Glomerular endothelial cell (primary cell): ENCODE data around the gene ADAMTS7. TPM values are rescaled to one million over a fixed set of nuclear protein-coding genes. Genes with fewer than 3 reads are reported as not detected.
A peak's percentile ranks its signal among the peaks of the same experiment; 100 is the strongest.
"Not testable (repeated sequence)": the region's sequence is repeated elsewhere in the genome, so short reads cannot be mapped to it uniquely, and the experiment has no call there.

Experiments
- DNase-seq: peaks from one replicate; pipeline ENCODE4 v3.0.0-alpha.2; 2011; ENCODE audit warnings: low read depth, low spot score; ENCODE audit errors: extremely low read depth
- total RNA-seq: library from RNA; depleted of rRNA; stranded (reverse); fragments of >200 nt; gene quantifications from 2 replicates; pipeline ENCODE4 v1.2.3, GENCODE V29; 2015

Gene ADAMTS7
- total RNA-seq, 1 donor from 2014 or later, result 105 TPM

DNA sequence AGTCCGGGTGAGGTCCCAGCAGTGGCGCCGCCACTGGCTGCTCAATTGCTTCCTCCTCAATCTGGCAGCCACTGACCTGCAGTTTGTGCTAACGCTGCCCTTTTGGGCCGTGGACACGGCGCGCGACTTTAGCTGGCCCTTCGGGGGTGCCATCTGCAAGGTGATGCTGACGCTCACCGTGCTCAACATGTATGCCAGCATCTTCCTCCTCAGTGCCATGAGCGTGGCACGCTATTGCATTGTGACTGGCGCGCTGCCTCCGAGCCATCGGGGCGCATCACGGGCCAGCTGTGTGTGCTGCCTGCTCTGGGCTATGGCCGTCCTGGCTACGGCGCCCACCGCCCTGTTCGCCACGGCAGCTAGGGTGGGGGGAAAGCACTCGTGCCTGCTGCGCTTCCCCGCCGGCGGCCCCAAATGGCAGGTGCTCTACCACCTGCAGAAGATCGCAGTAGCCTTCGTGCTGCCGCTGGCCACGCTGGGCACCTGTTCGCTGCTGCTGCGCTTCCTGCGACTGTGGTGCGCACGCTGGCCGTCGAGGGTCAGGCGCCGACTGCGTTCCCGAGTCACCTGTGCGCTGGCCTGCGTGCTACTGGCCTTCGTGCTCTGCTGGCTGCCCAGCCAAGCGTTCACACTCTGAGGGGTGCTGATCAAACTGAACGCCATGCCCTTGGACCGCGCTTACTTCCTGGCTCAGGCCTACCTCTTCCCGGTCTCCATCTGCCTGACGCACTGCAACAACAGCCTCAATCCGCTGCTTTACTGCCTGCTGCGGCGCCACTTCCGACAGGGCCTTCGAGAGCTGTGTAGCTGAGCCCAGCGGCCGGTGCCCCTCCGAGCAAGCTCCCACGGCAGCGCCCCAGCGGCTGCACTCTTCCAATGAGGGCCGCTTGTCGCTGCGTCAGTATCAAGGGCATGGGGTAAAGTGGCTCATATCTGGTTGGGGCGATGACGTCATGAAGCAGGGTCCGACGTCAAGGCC, 20.3 kb upstream of the ADAMTS7 start:
- no peak for DNase-seq

DNA sequence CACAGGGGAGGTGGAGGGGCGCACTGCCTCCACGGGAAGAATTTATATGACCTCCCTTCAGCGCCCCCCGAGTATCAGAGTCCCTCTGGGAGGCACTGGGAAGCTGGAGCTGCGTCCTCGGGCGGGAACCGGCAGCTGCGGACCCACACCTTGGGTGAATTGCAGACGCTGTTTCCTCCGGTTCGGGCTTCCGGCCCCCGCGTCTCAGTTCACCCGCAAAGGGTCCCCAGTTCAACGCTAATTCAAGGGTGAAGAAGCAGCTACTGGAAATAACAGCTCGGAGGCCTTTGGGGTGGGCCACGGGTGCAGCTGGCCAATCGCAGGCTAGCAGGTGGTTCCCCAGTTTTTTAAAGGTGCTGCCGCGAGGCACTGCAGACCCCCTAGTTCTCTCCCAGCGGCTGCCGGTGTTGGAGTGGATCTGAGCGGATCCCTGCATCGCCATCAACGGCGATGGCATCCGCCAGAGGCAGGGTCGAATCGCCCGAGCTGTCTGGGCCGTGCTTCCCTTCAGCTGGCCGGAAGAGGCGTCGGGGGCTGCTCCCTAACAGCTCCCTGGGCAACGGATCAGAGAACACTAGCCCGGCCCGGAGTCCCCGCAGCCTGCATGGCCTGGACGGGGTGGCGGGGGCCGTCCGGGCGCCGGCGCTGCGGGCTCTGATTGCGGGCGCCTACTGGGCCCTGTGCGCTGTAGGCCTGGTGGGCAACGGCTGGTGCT, 19.4 kb upstream of the ADAMTS7 start:
- no peak for DNase-seq

DNA sequence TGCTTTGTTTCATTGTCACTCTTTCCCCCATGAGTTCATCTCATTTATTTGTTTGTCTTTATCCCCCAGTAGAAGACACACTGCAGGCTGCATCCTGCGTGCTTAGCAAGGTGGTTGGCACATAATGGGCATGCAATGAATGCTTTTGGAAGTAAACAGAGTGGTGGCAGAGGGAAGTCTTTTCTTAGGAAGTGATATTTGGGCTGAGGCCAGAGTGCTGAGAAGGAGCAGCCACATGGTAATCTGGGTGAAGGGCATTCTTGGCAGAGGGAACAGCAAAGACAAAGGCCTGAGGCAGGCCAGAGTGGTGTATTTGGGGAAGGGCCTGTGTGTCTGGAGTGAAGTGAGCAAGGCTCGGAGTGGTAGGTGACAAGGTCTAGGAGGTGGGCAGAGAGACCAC, 17.7 kb upstream of the ADAMTS7 start:
- DNase-seq, result no peak

DNA sequence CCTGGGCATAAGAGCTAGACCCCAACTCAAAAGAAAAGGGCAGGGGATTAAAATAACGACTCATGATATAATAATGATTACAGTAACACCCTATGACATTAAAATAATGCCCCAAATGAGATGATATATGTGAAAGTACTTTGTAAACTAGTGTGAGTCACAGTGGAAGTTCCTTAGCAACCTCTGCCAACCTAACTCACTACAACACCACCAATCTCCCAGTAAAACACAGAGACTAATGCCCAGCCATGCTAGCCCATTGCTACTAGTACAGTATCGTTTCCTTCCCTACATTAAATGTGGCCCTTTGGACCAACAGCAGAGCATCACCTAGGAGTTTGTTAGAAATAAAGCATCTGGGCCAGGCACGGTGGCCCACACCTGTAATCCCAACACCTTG, 11.2 kb upstream of the ADAMTS7 start:
- no peak for DNase-seq

DNA sequence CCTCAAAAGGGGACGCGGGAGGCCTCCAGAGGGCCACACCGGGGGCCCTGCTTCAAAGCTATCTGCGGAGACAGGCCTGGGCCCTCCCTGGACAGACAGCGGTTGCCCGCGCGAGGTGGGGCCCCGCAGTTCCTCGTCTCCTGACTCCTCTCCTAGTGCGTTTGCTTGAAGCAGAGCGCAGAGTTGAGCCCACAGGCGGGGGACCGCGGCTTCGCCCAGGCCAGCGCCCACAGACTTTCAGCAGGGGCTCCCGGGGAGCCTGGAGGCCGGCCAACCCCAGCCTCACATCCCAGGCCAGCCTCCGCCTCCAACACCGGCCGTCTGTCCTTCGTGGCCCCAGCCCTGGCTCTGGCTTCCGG, 540 bp upstream of the ADAMTS7 start:
- no peak for DNase-seq

DNA sequence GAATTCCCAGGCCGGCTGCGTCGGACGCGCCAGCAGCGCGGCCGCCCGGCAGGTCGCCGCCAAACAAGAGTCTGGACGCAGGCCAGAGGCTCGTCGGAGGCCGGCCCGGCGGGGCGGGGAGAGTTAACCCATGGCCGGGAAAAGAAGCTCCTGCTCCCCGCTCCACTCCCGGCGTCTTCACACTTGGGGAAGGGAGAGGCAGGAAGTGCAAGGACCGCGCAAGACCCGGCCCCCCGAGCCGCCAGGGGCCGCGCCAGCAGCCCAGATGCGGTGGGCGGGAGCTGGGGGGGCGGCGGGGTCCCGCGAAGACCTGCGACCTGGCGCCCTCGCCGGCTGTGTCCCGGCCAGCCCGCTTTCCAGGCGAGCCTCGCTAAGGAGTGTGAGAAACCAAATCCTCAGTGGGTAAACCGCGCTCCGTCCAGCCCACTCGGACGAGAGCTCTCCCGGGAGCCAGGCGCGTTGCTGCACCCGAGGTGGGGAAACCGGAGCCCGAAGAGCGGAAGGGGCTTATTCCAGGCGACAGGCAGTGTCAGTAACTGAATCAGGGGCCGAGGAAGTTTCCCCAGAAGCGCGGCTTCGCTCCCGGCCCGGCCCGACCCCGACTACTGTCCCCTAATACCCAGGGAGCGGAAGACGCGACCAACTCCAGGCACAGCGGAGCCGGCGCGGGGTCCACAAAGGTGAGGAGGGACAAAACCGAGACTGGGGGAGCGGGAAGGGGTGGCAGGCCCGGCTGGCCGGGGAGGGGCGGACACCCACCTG, 721 bp downstream of the ADAMTS7 start:
- DNase-seq, result no peak

DNA sequence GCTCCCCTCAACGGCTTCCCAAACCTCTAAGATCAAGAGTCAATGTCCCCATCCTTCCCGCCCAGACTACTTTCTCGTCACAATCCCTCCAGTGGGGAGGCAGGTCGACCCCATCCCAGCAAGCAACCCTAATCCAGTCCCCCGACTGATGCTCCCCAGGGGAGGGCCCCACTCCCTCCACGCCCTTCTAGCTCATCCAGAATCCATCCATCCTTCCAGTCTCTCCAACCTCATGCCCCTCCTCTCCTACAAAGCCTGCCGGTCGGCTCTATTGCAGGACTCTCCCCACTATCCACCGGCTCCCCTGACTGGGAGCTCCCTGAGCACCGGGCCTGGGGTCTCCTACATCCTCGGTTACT, 1.3 kb downstream of the ADAMTS7 start:
- DNase-seq, result no peak

DNA sequence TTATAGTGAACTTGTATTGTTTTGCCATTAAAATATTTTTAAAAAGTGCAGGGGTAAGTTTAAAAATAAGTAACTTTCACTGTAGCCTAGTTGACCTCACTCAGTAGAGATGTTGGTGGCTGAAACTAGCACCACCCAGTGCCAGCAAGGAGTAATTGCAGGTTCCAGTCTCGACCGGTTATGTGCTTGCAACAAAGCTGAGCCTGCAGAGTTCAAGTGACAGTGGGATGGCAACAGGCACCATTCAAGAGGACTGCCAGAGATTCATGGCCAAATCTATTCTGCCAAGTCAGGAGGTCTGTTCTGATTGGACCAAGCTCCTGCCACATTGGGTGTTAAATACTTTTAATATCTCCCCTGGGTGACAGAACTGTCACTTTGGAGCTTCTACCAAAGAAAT, 2.7 kb downstream of the ADAMTS7 start:
- DNase-seq, result peak; percentile 12

DNA sequence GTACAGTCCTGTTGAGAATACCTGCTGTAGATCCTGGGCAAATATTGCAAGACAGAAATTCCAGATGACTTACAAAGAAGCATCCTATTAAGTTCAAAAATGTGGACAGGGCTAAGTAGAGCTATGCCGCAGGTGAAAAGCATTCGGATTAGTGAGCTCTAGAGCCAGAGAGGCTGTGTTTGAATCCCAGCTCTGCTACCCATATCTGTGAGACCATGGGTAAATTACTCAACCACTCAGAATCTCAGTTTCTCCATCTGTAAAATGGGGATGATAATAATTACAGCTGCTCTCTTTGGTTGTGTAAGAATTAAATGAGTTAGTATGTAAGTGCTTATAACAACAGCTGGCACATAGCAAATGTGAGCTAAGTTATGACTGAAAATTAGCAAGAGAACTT, 3.9 kb downstream of the ADAMTS7 start:
- DNase-seq, result no peak

DNA sequence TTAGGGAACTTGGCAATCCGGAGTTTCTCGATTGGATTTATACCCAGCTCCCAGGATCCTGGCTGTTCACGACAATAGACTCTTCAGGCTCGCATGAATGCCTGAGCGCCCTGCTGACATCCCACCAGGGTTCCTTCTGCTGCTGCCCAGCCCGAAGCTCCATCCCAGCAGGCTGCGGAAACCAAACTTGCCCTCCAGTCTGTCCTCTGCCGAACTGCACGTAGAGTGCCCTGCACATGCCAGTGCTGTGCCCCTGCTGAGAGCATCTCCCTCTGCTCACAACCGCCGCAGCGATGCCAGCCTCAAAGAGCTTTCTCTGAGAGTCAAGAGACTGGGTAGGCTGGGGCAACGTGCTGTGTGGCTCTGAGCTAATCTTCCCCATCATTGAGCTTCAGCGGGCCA, 6.9 kb downstream of the ADAMTS7 start:
- DNase-seq, result no peak

DNA sequence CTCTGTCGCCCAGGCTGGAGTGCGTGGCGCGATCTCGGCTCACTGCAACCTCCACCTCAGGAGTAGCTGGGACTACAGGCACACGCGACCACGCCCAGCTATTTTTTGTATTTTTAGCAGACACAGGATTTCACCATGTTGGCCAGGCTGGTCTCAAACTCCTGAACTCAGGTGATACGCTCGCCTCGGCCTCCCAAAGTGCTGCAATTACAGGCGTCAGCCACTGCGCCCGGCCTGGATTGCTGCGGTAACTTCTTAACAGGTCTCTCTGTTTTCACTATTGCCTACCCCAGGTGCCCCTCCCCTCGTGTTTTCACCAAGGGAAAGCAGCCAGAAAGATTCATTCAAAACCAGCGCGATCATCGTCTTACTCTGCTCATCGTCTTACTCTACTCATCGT, 10.5 kb downstream of the ADAMTS7 start:
- DNase-seq, result no peak

DNA sequence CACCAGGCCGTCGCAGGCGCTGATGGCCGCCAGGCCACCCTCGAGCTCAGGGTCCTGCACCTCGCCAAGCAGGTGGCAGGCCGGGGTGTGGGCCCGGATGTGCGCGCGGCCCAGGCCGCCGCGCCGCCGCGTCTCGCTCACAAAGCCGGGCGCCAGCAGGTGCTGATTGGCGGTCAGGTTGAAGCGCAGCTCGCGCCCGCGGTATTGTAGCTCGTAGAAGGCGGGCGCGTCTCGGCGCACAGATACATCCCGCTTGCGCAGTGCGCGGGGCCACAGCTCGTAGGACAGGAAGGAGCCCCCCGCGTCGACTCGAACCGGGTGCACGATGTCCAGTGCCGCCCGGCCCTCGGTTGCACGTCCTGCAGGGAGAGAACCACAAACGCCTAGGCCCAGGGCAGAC, 11.1 kb downstream of the ADAMTS7 start:
- no peak for DNase-seq

DNA sequence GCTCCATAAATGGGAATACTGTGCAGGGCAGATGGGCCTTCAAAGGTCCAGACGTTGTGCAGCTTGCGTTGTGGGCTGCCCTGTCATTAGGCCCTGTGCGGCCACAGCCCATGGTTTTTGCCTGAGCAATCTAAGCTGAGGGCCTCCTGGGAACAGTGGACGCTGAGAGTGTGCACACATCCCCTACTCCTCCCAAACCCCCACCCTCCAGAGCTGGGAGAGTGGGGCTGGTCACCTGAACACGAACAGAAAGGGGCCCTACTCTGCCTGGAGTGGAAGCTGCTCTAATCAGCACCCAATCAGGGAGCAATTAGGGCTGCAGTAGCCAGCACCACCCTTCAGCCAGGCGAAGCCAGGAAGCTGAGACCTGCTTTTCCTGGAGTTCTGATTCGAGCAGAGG, 12.2 kb downstream of the ADAMTS7 start:
- not testable (repeated sequence) for DNase-seq

DNA sequence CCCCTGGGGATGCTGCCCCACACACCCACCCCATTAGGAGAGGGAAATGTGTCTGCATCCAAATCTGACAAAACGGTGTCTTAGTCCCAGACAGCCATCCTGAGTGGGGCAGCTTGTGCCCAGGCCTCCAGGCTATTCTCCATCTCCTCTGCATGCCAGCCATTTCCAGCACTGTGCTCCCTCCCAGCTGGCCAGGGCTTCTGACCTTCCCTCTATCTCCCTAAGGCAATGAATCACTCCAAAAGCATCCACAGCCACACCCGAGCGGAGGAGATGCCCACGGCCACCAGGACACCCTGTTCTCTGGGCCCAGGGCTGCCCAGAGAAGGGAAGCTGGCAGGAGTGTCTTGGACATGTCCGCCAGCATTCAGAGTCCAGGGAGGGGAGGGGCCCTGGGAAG, 12.9 kb downstream of the ADAMTS7 start:
- not testable (repeated sequence) for DNase-seq

DNA sequence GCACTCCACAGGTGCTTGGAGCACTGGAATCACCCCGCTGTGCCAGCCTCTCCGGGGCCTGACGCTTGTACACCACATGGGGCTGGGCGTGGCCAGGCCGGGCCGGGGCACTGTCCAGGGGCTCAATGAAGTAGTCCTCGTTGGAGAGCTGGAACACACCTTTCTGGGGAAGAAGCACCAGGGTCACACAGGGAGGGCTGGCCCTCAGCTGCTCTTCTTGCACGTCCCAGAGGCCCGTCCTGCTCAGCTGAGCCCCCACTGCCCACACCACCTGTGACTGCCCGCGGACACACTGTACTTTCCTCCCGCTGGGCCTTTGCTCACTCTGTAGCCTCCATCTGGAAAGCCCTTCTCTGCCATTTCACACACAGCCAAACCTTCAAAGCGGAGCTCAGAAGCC, 13.3 kb downstream of the ADAMTS7 start:
- DNase-seq, result no peak

DNA sequence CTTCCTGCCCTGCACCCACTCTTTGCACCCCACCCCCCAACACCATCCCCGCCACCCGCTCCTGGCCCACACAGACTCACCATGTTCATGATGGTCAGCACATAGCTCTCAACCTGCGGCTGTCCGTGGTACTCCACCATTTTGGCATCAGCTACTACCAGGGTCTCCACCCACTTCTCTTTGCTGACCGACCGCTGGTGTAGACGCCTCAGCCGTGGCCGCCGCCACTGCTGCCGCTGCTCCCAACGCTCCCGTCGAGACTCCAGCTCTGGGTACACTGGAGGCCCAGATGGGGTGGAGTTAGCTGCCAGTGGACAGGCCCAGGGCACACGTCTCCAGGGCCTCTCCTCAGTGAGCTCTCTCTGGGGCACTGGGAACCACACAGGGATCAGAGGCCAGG, 14.8 kb downstream of the ADAMTS7 start:
- no peak for DNase-seq

DNA sequence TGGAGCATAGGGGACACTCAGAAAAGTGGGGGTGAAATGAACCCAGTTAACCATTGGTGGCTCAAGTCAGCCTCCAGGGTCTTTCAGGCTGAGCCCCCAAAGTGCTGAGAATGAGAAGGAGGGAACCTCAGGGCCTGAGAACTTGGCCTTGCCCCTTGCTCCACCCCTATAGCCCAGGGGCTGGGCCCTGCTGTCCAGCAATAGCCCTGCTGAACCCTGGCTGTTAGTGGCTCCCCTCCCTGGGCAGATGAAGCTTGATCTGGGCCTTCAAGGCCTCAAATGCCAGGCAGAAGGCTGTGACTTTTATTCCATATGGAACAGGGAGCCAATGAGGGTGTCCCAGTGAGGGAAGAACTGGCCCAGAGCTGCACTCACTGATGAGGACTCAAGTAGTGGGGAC, 16.2 kb downstream of the ADAMTS7 start:
- DNase-seq, result no peak

DNA sequence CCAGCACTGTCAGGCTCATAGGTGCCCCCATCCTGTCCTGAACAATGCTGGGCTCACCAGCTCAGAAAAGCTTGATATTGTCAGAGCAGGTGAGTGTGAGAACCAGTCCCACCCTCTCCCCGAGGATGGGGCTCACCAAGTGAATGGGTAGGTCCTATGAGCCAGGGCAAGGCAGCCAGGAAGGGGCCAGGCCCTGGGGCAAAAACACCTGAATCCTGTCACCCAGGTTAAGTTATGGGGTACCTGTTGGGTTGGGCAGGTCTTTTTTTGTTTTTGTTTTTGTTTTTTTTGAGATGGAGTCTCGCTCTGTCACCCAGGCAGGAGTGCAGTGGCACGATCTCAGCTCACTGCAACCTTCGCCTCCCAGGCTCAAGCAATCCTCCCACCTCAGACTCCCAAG, 16.8 kb downstream of the ADAMTS7 start:
- not testable (repeated sequence) for DNase-seq

DNA sequence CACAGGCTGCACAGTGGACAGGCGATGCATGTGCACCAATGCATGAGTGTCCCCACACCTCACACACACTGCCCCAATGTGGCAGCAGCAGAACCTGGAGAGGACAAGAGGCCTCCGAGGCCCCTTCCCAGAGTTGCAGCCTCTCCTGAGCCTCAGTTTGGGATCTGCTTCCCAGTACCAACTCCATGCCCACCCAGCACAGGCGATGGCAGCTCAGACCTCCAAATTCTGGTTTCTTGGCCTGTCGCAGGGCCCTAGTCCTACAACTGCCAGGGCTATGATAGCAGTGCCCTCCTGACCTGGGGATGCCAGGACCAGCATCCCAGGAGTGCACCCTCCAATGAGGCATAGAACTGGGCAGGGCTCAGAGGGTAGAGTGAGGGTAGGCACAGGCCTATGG, 19.9 kb downstream of the ADAMTS7 start:
- DNase-seq, result no peak

DNA sequence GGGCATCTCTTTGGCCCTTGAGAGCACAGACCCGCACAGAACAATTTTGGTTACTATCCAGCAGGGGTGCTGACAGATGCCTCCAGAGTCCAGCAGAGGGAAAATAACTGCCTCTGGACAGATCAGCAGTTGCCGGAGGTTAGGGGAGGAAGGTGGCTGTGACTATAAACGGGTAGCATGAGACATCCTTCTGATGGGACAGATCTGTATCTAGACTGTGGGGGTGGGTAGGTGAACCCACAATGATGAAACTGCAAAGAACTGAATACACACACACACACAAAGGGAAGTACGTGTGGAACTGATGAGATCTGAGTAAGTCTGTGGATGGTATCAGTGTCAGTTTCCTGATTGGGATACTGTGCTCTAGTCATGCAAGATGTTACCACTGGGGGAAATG, 21.2 kb downstream of the ADAMTS7 start:
- no peak for DNase-seq

DNA sequence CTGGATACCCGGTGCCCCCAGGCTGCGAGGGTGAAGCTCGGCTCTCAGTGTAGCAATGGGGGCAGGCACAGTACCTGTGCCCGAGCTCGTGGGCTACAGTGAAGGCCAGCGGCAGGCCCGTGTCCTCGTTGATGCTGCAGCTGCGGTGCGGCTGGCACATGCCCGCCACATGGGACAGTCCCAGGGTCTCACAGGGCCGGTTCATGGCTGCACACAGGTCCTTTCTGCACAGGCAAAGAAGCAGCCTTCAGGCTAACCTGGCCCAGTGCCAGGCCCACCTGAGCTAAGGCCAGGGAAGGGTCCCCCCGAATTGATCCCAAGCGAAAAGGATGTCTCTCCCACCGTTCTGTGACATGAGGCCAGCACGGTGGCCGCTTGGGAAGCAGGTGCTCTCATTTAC, 21.6 kb downstream of the ADAMTS7 start:
- no peak for DNase-seq
